ENCODE measurements around the gene CABLES1. TPM values are rescaled to one million over a fixed set of nuclear protein-coding genes. Genes with fewer than 3 reads are reported as not detected.

Gene CABLES1
- total RNA-seq, 1 donor from 2014 or later: 12.7 TPM

DNA sequence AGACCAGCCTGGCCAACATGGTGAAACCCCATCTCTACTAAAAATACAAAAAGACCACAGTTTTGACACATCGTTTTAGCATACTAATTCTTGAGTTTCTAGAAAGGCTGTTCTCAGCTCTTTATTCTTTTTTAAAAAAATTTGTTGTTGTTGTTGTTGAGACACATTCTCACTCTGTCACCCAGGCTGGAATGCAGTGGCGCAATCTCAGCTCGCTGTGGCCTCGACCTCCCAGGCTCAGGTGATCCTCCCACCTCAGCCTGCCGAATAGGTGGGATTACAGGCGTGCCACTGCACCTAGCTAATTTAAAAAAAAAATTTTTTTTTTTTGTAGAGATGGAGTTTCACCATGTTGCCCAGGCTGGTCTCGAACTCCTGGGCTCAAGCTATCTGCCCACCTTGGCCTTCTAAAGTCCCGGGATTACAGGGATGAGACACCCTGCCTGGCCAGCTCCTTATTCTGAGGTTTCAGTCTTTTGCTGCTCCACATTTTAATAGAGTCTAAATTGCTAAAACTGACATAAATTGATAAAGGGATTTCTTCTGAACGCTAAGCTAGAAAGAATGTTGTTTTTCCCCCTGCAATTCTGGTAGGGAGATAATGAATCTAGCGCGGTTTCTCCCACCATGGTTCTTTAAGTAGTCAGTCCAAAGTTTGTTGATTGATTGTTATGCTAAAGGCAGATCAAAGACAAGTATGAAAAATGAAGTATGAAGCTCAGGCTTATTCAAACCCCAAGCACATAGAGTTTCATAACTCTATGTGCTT, 32.6 kb upstream of the CABLES1 start:
- no peaks in the 10 kb centered on the region for H3K27me3 Mint-ChIP-seq (ENCODE audit: low read depth)
- H3K9me3 Mint-ChIP-seq: no peaks in the 10 kb centered on the region
- no peak overlapping the region for H3K4me3 Mint-ChIP-seq
- peaks cover 40% of the 10 kb centered on the region for H3K4me1 Mint-ChIP-seq
- DNase-seq (ENCODE audit: low spot score in 2 of 2, unreplicated experiment in 2 of 2): no peak
- H3K36me3 Mint-ChIP-seq: no peaks in the 10 kb centered on the region
- peak overlapping the region; percentile 32 for H3K27ac Mint-ChIP-seq
- TF ChIP-seq, protein P1, sequence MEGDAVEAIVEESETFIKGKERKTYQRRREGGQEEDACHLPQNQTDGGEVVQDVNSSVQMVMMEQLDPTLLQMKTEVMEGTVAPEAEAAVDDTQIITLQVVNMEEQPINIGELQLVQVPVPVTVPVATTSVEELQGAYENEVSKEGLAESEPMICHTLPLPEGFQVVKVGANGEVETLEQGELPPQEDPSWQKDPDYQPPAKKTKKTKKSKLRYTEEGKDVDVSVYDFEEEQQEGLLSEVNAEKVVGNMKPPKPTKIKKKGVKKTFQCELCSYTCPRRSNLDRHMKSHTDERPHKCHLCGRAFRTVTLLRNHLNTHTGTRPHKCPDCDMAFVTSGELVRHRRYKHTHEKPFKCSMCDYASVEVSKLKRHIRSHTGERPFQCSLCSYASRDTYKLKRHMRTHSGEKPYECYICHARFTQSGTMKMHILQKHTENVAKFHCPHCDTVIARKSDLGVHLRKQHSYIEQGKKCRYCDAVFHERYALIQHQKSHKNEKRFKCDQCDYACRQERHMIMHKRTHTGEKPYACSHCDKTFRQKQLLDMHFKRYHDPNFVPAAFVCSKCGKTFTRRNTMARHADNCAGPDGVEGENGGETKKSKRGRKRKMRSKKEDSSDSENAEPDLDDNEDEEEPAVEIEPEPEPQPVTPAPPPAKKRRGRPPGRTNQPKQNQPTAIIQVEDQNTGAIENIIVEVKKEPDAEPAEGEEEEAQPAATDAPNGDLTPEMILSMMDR (IDR thresholded peaks at IDR 0.05; ENCODE audit: unreplicated experiment): no peak

DNA sequence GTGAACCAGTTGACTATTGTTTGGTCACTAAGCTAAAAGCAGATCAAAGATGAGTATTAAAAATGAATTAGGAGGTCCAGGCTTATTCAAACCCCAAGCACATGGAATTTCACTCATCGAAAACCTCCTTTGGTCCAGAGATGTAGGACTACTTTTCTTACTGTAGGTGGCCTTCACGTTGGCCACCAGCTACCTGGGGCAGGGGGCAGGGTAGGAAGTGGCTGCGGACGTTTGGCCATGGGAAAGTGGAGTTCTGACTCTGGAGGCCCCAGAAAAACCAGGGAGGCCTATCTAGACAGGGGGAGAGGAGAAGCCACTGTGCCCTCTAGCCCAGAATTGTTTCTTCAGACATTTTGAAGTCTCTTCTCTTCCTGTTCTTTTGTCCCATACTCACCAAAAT, 31.8 kb upstream of the CABLES1 start:
- Mint-ChIP-seq H3K9me3 (no peaks in the 10 kb centered on the region), H3K4me3 (no peak overlapping the region), H3K27ac (peak overlapping the region; percentile 79), H3K4me1 (peaks cover 44% of the 10 kb centered on the region), H3K27me3 (ENCODE audit: low read depth) (no peaks in the 10 kb centered on the region), H3K36me3 (no peaks in the 10 kb centered on the region)
- no peak for DNase-seq (ENCODE audit: low spot score in 2 of 2, unreplicated experiment in 2 of 2)
- TF ChIP-seq, protein P1 (IDR thresholded peaks at IDR 0.05; ENCODE audit: unreplicated experiment): no peak

DNA sequence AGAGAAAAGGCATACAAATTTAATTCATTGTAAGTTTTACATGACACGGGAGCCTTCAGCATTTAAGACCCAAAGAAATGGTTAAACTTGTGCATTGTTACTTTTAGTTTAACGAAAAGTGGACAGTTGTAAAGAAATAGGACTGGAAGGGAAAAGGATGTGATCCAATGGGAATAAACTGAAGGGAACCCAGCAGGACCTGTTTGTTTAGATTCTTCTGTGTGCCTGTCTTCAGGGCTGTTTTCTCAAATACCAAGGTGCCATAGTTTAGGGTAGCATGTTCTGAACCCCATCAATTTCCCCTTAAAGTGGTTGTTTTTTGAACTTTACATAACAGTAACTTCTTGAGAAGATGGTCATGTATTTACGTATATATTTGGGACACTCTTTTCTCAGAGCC, 30.3 kb upstream of the CABLES1 start:
- Mint-ChIP-seq H3K4me3 (no peak overlapping the region), H3K27ac (peak overlapping the region; percentile 73), H3K36me3 (no peaks in the 10 kb centered on the region), H3K9me3 (no peaks in the 10 kb centered on the region), H3K27me3 (ENCODE audit: low read depth) (no peaks in the 10 kb centered on the region), H3K4me1 (peaks cover 47% of the 10 kb centered on the region)
- TF ChIP-seq, protein P1 (IDR thresholded peaks at IDR 0.05; ENCODE audit: unreplicated experiment): no peak
- no peak for DNase-seq (ENCODE audit: low spot score in 2 of 2, unreplicated experiment in 2 of 2)

DNA sequence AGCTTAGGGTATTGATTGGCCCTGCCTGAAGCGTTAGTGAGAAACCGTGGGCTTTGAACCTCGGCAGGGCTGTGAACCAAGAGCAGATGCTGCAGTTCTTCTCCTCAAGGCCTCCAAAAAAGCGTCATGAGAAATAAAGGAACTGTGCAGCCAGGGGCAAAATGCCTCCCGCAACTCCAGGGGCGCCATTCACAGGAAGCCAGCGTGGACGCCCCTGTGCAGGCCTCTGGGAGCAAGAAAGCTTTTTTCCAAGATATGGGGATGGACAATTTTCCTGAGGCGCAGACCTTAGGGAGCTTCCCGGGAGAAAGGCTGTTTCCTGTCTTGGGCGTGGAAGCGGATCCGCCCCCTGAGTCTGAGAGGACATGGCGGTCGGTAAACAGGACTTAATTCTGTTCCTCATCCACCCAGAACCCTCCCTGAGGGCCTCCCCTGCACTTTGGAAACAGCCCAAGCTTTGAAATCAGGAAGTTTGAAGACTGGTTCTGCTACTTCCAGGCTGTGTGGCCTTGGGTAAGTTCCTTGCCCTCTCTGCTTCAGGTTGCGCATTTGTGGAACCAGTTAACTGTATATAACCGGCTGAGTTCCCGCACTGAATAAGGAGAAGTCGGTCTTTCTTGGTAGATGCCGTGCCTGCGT, 29.6 kb upstream of the CABLES1 start:
- H3K27ac Mint-ChIP-seq: peak overlapping the region; percentile 93
- H3K9me3 Mint-ChIP-seq: no peaks in the 10 kb centered on the region
- no peak for DNase-seq (ENCODE audit: low spot score in 2 of 2, unreplicated experiment in 2 of 2)
- TF ChIP-seq, protein P1 (IDR thresholded peaks at IDR 0.05; ENCODE audit: unreplicated experiment): no peak
- no peaks in the 10 kb centered on the region for H3K27me3 Mint-ChIP-seq (ENCODE audit: low read depth)
- no peak overlapping the region for H3K4me3 Mint-ChIP-seq
- H3K4me1 Mint-ChIP-seq: peaks cover 47% of the 10 kb centered on the region
- no peaks in the 10 kb centered on the region for H3K36me3 Mint-ChIP-seq

DNA sequence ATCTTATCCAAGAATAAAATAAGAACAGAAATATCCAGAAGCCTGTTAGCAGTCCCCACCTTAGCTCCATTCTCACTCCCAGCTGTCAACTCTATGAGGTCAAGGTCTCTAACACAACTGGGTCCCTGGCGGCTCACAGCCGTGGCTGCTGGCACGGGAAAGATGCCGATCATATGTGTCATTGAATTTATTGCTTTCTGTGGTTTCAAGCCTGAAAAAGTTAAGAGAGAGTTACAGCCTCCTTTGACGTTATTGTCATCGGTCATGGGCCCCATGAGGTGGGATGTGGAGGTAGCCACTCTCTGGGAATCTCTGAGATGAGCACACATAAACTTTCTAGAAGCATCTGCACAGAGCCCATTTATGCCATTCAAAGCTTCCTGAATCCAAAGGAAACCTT, 28.7 kb upstream of the CABLES1 start:
- Mint-ChIP-seq H3K4me1 (peaks cover 47% of the 10 kb centered on the region), H3K27me3 (ENCODE audit: low read depth) (no peaks in the 10 kb centered on the region), H3K27ac (peak overlapping the region; percentile 93), H3K36me3 (no peaks in the 10 kb centered on the region), H3K9me3 (peaks cover 5% of the 10 kb centered on the region), H3K4me3 (no peak overlapping the region)
- DNase-seq (ENCODE audit: low spot score in 2 of 2, unreplicated experiment in 2 of 2): no peak
- TF ChIP-seq, protein P1 (IDR thresholded peaks at IDR 0.05; ENCODE audit: unreplicated experiment): no peak

Measured in mesothelial cell of epicardium (in vitro differentiated cells).